NCI-H1048 (cell line): ENCODE measurements around the gene LSS.
"Not testable (repeated sequence)": the region's sequence is repeated elsewhere in the genome, so short reads cannot be mapped to it uniquely, and the experiment has no call there.

Source experiments
- DNase-seq: peaks from one replicate; lab custom pipeline; 2025; lab: John Stamatoyannopoulos, UW

Gene LSS

GRCh38 chr21:46205166-46205565 lies 23.4 kb downstream of the LSS start:
- DNase-seq: no peak

- DNase-seq: no peak
These were observed 25.4 kb downstream of the LSS start for GRCh38 chr21:46203203-46203600.

- DNase-seq: no peak
These were observed 25.9 kb downstream of the LSS start for GRCh38 chr21:46202592-46203202.

GRCh38 chr21:46200877-46201803 lies 27.4 kb downstream of the LSS start:
- not testable (repeated sequence) for DNase-seq

GRCh38 chr21:46199436-46200373 lies 28.9 kb downstream of the LSS start:
- no peak for DNase-seq

GRCh38 chr21:46196733-46197132 lies 31.8 kb downstream of the LSS start:
- no peak for DNase-seq

GRCh38 chr21:46195595-46196195 lies 32.9 kb downstream of the LSS start:
- no peak for DNase-seq

- DNase-seq: no peak
These were observed 33.9 kb downstream of the LSS start for GRCh38 chr21:46194374-46195334.

- DNase-seq: no peak
These were observed 34.7 kb downstream of the LSS start for GRCh38 chr21:46193829-46194373.

- no peak for DNase-seq
These were observed 36.6 kb downstream of the LSS start for GRCh38 chr21:46191686-46192575.

GRCh38 chr21:46191257-46191685 lies 37.3 kb downstream of the LSS start:
- DNase-seq: no peak

GRCh38 chr21:46190491-46191131 lies 38.0 kb downstream of the LSS start:
- no peak for DNase-seq

- no peak for DNase-seq
These were observed 38.5 kb downstream of the LSS start for GRCh38 chr21:46189959-46190490.

- no peak for DNase-seq
These were observed 39.2 kb downstream of the LSS start for GRCh38 chr21:46189213-46189958.

GRCh38 chr21:46188226-46189212 lies 40.1 kb downstream of the LSS start:
- no peak for DNase-seq

GRCh38 chr21:46187814-46188213 lies 40.8 kb downstream of the LSS start:
- no peak for DNase-seq

GRCh38 chr21:46187261-46187660 lies 41.3 kb downstream of the LSS start:
- DNase-seq: no peak
